Measurements from ENCODE around the gene GMIP. TPM values are rescaled to one million over a fixed set of nuclear protein-coding genes. Genes with fewer than 3 reads are reported as not detected.

GMIP gene
- total RNA-seq, 1 donor from 2014 or later, result 37.3 TPM

DNA sequence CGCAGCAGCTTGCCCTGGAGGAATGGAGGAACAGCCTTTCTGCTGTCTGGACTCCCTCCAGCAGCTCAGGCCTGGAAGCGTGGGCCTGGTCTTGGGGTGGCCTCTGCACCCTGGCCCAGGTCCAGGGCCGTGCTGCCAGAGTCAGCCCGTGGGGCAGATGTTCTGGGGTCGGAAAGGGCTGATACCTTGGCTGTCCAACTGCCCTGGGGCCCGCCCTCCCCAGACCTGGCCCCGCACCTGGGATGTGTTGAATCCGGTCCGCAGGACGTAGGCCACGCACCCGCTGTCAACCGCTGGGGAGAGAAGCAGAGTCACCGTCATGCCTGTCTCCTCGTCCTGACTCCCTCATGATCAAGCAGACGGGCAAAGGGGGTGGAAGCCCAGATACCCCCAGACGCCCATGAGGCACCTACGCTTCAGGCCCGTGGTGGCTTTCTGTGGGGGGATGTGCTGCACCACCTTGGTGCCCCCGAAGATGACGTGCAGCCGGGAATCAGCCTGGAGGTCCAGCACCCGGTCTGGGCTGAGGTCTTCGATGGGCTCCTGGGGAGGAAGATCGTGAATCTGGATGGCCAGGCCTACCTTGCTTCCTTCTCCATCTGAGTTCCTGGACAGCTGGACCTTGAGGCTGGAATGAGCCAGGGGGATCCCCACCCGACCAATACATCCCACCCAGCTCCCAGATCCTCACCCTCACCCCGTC, 12.3 kb upstream of the GMIP start:
- DNase-seq, result no peak

DNA sequence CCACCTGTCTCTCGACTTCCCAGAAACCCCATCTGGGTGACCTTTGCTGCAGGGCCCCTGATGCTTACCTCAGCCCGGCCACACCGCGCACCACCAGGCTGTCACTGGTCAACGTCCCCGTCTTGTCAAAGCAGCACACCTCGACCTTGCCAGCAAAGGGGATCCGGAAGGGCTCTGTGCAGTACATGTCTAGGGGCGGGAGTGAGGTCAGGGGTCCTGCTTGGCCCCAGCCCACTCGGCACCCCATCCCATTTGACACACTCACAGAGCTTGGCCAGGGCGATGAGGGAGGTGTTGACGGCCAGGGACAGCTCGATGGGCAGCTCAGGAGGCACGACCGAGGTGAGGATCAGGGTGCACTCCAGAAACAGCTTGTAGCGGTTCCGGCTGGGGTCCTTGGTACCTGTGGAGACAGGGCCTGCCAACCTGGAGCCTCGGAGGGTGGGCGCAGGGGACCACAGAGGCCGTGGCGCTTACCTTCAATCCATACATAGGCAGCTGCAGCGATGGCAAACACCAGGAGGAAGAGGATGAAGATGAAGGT, 11.7 kb upstream of the GMIP start:
- DNase-seq, result no peak
- Histone ChIP-seq H3K4me1 (no peaks in the 10 kb centered on the region), H3K27ac (no peak overlapping the region), H3K27me3 (no peaks in the 10 kb centered on the region), H3K9me3 (no peaks in the 10 kb centered on the region), H3K4me3 (no peak overlapping the region), H3K36me3 (peaks cover 98% of the 10 kb centered on the region)
- TF ChIP-seq, protein P1, sequence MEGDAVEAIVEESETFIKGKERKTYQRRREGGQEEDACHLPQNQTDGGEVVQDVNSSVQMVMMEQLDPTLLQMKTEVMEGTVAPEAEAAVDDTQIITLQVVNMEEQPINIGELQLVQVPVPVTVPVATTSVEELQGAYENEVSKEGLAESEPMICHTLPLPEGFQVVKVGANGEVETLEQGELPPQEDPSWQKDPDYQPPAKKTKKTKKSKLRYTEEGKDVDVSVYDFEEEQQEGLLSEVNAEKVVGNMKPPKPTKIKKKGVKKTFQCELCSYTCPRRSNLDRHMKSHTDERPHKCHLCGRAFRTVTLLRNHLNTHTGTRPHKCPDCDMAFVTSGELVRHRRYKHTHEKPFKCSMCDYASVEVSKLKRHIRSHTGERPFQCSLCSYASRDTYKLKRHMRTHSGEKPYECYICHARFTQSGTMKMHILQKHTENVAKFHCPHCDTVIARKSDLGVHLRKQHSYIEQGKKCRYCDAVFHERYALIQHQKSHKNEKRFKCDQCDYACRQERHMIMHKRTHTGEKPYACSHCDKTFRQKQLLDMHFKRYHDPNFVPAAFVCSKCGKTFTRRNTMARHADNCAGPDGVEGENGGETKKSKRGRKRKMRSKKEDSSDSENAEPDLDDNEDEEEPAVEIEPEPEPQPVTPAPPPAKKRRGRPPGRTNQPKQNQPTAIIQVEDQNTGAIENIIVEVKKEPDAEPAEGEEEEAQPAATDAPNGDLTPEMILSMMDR (IDR thresholded peaks at IDR 0.05), result no peak
- intact Hi-C loops (cut with DNase I), result no loop called here
- no peak for ATAC-seq

More for the DNA sequence above, 12.3 kb upstream of the GMIP start:
- H3K9me3 ChIP-seq, result no peaks in the 10 kb centered on the region
- TF ChIP-seq, protein P1 (IDR thresholded peaks at IDR 0.05), result no peak
- no peaks in the 10 kb centered on the region for H3K27me3 ChIP-seq
- intact Hi-C loops (cut with DNase I), result no loop called here
- peaks cover 93% of the 10 kb centered on the region for H3K36me3 ChIP-seq
- no peak overlapping the region for H3K27ac ChIP-seq
- ATAC-seq, result no peak
- no peaks in the 10 kb centered on the region for H3K4me1 ChIP-seq
- no peak overlapping the region for H3K4me3 ChIP-seq

DNA sequence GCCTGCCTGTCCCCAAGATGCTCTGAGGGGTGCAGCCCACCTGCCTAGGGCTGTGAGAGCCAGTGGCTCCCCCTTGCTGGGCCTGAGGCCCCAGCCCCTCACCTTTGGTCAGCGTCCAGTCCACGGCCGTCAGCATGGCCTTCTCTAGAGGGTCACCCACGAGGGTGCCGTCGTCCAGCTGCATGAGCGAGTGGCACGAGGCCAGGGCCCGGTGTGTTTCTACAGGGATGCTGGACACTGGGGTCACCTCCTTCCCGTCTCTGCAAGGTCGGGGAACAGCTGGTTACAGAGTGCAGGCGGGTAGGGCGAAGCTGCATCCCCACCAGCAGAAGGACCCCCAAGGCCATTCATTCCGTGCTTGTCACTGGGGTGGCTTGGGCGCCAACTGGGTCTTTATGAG, 11.0 kb upstream of the GMIP start:
- peaks cover 98% of the 10 kb centered on the region for H3K36me3 ChIP-seq
- no peak overlapping the region for H3K4me3 ChIP-seq
- ATAC-seq (no peak), DNase-seq (no peak)
- no peaks in the 10 kb centered on the region for H3K27me3 ChIP-seq
- TF ChIP-seq, protein P1 (IDR thresholded peaks at IDR 0.05), result no peak
- intact Hi-C loops (cut with DNase I), result no loop called here
- H3K27ac ChIP-seq, result no peak overlapping the region
- H3K9me3 ChIP-seq, result no peaks in the 10 kb centered on the region
- H3K4me1 ChIP-seq, result no peaks in the 10 kb centered on the region

DNA sequence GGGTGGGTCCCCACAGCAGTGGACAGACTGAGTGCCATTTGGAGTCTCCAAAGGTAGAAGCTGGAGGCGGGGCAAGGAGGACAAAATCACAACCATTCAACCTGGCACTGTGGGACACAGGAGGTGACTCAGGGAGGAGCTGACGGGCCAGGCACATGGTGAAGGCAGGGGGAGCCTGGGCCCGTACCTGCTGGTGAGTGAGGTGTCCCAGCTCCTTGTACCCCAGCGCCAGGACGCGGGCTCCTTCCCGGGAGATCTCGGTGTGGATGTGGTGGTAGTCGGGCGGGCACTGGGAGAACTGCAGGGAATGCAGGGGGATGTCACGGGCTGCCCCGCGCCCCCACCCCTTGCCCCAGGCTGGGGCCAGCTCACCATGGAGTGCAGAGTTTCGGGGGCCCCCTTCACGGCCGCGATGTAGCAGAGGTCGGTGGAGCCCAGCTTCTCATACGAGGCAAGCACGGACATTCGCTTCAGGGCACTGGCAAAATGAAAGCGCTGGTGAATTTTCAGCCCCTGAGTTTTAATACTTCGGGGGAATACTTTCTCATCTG, 10.2 kb upstream of the GMIP start:
- ATAC-seq (no peak), DNase-seq (no peak)
- no peaks in the 10 kb centered on the region for H3K9me3 ChIP-seq
- no peak overlapping the region for H3K4me3 ChIP-seq
- TF ChIP-seq, protein P1 (IDR thresholded peaks at IDR 0.05), result no peak
- no peak overlapping the region for H3K27ac ChIP-seq
- intact Hi-C loops (cut with DNase I), result no loop called here
- peaks cover 96% of the 10 kb centered on the region for H3K36me3 ChIP-seq
- H3K4me1 ChIP-seq, result no peaks in the 10 kb centered on the region
- no peaks in the 10 kb centered on the region for H3K27me3 ChIP-seq

DNA sequence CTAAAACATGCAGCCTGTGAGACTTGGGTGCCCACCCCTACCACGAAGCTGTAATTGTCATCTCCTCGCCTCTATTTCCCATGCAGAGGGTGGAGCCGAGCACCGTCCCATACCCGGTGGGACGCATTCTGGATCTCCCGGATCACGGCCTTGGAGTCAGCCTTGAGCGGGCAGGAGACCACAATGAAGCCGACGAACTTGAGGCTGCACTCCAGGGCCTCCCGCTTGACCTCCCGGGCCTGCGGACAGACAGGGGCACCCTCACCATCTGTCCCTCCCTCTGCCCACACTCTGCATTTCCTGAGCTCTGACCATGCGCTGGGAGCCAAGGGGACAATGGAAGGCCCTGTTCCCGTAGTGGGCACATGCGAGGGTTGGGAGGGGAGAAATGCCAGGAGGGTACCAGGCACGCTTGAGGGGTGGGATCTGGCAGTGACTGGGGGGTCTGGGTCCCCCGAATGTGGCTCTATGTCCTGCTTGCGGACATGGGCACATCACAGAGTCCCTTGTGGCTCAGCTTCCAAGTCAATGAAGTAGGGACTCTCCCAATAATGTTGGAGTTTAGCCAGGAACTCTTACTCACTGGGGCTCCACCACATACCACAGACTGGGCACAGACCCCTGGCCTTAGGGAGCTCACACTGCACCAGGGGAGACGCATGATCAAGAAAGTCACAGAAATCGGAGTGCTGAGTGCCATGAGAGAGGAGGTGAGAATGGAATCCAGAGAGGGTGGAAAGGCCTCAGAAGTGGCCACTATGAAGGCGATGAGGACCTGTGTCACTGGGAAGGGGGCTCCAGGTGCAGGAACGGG, 9.2 kb upstream of the GMIP start:
- TF ChIP-seq, protein P1 (IDR thresholded peaks at IDR 0.05), result no peak
- DNase-seq, result no peak
- ATAC-seq, result no peak
- H3K36me3 ChIP-seq, result peaks cover 94% of the 10 kb centered on the region
- H3K27me3 ChIP-seq, result no peaks in the 10 kb centered on the region
- H3K9me3 ChIP-seq, result no peaks in the 10 kb centered on the region
- H3K27ac ChIP-seq, result no peak overlapping the region
- intact Hi-C loops (cut with DNase I), result no loop called here
- H3K4me3 ChIP-seq, result no peak overlapping the region
- H3K4me1 ChIP-seq, result no peaks in the 10 kb centered on the region

Measured in upper lobe of right lung (tissue), 1 donor.